Fibroblast of pulmonary artery (primary cell): ENCODE results near the gene DNAJA2.

Source experiments
- DNase-seq: peaks from one replicate; pipeline ENCODE4 v3.0.0-alpha.2; 2010; ENCODE audit warnings: low read depth
- H3K4me3 ChIP-seq: replicated peaks from 2 replicates; pipeline ENCODE4 v1.5.1; 2011; ENCODE audit warnings: low read depth, mild to moderate bottlenecking, control low read depth, low read length, moderate library complexity
- CTCF ChIP-seq: IDR thresholded peaks from 2 replicates; pipeline ENCODE4 v1.5.1; 2011; ENCODE audit warnings: mild to moderate bottlenecking, control low read depth, low read length, inconsistent platforms; ENCODE audit errors: missing control alignments

The DNAJA2 gene

GRCh38 chr16:46962629-46963028 lies 10.8 kb downstream of the DNAJA2 start:
- no peak for TF ChIP-seq CTCF
- DNase-seq = no peak
- no peak overlapping the region for H3K4me3 ChIP-seq

- TF ChIP-seq CTCF = no peak
- DNase-seq = no peak
- no peak overlapping the region for H3K4me3 ChIP-seq
Measured at GRCh38 chr16:46961373-46962353, 11.8 kb downstream of the DNAJA2 start.

- TF ChIP-seq CTCF = no peak
- H3K4me3 ChIP-seq = no peak overlapping the region
- DNase-seq = no peak
Measured at GRCh38 chr16:46954562-46954961, 18.9 kb downstream of the DNAJA2 start.

GRCh38 chr16:46950009-46950408 lies 23.5 kb downstream of the DNAJA2 start:
- no peak overlapping the region for H3K4me3 ChIP-seq
- no peak for TF ChIP-seq CTCF
- no peak for DNase-seq

GRCh38 chr16:46949241-46949892 lies 24.1 kb downstream of the DNAJA2 start:
- no peak for TF ChIP-seq CTCF
- no peak overlapping the region for H3K4me3 ChIP-seq
- DNase-seq = no peak

- no peak for TF ChIP-seq CTCF
- no peak overlapping the region for H3K4me3 ChIP-seq
- no peak for DNase-seq
Measured at GRCh38 chr16:46948548-46949166, 24.8 kb downstream of the DNAJA2 start.
